Loucy (cell line): ENCODE data around the gene ABCF1.

Experiments used
- EZH2phosphoT487 ChIP-seq: fragments of 200-600 bp; IDR thresholded peaks from 2 replicates; pipeline ENCODE4 v1.6.1; 2018; ENCODE audit warnings: antibody characterized with exemption, mild to moderate bottlenecking, moderate library complexity, borderline replicate concordance
- TF ChIP-seq, protein P1 (sequence below): fragments of 200-600 bp; sonication (generic); conservative IDR thresholded peaks from 2 replicates; pipeline ENCODE4 v1.5.1; 2014; ENCODE audit warnings: mild to moderate bottlenecking, antibody characterized with exemption, low read length

DNA sequence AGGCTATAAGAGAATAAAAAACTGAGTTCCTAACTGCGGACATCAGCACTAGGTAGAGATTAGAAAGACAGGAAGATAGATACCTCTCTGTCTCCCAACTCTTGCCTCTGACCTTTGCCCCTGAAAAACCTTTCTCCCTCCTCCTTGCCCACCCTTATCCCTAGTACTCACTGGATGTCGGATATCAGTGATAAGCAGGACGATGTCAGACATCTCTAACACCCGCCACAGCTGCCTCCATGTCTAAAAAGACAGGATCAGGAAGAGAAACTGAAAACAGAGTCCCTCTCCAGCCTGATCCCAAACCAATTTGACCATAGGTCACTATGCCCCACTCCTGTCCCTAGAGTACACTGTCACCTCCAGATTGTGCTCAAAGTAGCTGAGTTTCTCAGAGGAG is 16.8 kb upstream of the ABCF1 start:
- TF ChIP-seq, protein P1, sequence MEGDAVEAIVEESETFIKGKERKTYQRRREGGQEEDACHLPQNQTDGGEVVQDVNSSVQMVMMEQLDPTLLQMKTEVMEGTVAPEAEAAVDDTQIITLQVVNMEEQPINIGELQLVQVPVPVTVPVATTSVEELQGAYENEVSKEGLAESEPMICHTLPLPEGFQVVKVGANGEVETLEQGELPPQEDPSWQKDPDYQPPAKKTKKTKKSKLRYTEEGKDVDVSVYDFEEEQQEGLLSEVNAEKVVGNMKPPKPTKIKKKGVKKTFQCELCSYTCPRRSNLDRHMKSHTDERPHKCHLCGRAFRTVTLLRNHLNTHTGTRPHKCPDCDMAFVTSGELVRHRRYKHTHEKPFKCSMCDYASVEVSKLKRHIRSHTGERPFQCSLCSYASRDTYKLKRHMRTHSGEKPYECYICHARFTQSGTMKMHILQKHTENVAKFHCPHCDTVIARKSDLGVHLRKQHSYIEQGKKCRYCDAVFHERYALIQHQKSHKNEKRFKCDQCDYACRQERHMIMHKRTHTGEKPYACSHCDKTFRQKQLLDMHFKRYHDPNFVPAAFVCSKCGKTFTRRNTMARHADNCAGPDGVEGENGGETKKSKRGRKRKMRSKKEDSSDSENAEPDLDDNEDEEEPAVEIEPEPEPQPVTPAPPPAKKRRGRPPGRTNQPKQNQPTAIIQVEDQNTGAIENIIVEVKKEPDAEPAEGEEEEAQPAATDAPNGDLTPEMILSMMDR = no peak
- no peak for TF ChIP-seq EZH2phosphoT487
